Measurements from ENCODE around the gene EIF5. TPM values are rescaled to one million over a fixed set of nuclear protein-coding genes. Genes with fewer than 3 reads are reported as not detected.

The EIF5 gene
- total and polyA plus RNA-seq, 4 donors: 121 to 435 (median 192) TPM

DNA sequence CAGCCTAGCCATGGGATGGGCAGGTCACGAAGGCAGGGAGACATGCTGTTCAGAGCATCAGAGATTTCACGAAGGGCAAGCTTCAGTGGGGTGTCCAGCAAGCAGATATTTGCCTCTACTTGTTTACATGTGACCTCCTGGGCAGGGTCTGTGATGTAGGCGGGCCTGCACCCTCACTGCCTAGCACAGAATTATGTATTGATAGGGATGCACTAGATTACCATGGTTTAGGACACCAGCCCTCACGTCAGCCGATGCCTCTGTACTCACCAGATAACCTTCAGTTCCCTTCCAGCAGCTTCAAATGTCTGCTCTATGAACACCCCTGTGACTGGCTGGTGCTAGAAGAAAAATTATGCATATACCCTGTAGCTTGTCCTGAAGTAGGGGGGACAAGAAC, 5.1 kb upstream of the EIF5 start:
- 92% methylated on average over 5 of the region's 5 CpGs for WGBS
- DNase-seq (ENCODE audit: low spot score): peak; percentile 65

DNA sequence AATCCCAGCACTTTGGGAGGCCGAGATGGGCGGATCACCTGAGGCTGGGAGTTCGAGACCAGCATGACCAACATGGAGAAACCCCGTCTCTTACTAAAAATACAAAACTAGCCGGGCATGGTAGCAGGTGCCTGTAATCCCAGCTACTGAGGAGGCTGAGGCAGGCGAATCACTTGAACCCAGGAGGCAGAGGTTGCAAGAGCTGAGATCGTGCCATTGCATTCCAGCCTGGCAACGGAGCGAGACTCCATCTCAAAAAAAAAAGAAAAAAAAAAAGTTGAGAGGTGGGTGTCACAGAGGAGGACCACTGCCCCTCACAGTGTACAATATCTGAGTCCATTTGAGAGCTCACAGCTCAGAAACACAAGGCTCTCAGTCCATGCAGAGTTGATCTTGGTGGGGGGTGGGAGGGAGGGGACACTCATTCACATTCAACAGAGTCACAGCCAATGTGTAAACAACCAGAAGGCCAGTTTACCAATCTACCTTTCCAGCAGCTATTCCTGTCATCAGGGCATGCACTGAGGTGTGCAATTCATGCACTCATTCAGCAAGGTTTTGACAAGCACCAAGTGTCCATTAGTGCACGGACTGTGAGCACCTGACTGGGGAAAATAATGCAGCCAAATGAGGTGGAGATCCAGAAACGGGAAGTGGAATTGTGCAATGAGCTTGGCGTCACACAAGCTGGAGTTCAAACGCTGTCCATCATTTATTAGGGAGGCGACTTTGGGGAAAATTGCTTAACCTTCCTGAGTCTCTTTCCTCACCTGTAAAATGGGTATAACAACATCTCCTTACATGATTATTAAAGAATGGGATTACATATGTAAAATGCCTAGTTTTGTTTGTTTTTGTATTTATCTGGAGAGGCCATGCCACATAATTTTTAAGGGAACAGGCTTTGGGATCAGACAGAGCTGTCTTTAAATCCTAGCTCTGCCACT, 4.4 kb upstream of the EIF5 start:
- TF ChIP-seq SP1 (IDR thresholded peaks at IDR 0.05): peak; percentile 85
- TF ChIP-seq, protein P1, sequence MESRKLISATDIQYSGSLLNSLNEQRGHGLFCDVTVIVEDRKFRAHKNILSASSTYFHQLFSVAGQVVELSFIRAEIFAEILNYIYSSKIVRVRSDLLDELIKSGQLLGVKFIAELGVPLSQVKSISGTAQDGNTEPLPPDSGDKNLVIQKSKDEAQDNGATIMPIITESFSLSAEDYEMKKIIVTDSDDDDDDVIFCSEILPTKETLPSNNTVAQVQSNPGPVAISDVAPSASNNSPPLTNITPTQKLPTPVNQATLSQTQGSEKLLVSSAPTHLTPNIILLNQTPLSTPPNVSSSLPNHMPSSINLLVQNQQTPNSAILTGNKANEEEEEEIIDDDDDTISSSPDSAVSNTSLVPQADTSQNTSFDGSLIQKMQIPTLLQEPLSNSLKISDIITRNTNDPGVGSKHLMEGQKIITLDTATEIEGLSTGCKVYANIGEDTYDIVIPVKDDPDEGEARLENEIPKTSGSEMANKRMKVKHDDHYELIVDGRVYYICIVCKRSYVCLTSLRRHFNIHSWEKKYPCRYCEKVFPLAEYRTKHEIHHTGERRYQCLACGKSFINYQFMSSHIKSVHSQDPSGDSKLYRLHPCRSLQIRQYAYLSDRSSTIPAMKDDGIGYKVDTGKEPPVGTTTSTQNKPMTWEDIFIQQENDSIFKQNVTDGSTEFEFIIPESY (IDR thresholded peaks at IDR 0.05): peak; percentile 95
- peak; percentile 67 to 73 for TF ChIP-seq HNF4A (conservative IDR thresholded peaks at IDR 0.05)
- peak; percentile 77 for TF ChIP-seq FOXA2 (IDR thresholded peaks at IDR 0.05)
- peak; percentile 94 for TF ChIP-seq YY1 (IDR thresholded peaks at IDR 0.05)
- peak in 1 of 2 donors; percentile 75 for TF ChIP-seq GABPA (IDR thresholded peaks at IDR 0.05 in 1 of 2, conservative IDR thresholded peaks at IDR 0.05 in 1 of 2)
- peak; percentile 45 to 52 for TF ChIP-seq JUND (IDR thresholded peaks at IDR 0.05)
- TF ChIP-seq, protein P2, sequence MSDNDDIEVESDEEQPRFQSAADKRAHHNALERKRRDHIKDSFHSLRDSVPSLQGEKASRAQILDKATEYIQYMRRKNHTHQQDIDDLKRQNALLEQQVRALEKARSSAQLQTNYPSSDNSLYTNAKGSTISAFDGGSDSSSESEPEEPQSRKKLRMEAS (IDR thresholded peaks at IDR 0.05): peak; percentile 95
- TF ChIP-seq EGR1 (IDR thresholded peaks at IDR 0.05; ENCODE audit: low read depth in 2 of 2): peak in 1 of 2 donors; percentile 83
- TF ChIP-seq FOXA1 (IDR thresholded peaks at IDR 0.05): peak; percentile 78
- TF ChIP-seq, protein P3, sequence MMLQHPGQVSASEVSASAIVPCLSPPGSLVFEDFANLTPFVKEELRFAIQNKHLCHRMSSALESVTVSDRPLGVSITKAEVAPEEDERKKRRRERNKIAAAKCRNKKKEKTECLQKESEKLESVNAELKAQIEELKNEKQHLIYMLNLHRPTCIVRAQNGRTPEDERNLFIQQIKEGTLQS (IDR thresholded peaks at IDR 0.05): peak; percentile 67
- TF ChIP-seq, protein P4, sequence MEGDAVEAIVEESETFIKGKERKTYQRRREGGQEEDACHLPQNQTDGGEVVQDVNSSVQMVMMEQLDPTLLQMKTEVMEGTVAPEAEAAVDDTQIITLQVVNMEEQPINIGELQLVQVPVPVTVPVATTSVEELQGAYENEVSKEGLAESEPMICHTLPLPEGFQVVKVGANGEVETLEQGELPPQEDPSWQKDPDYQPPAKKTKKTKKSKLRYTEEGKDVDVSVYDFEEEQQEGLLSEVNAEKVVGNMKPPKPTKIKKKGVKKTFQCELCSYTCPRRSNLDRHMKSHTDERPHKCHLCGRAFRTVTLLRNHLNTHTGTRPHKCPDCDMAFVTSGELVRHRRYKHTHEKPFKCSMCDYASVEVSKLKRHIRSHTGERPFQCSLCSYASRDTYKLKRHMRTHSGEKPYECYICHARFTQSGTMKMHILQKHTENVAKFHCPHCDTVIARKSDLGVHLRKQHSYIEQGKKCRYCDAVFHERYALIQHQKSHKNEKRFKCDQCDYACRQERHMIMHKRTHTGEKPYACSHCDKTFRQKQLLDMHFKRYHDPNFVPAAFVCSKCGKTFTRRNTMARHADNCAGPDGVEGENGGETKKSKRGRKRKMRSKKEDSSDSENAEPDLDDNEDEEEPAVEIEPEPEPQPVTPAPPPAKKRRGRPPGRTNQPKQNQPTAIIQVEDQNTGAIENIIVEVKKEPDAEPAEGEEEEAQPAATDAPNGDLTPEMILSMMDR (IDR thresholded peaks at IDR 0.05; ENCODE audit: low read depth, low read length, missing input control): no peak
- TF ChIP-seq, protein P5, sequence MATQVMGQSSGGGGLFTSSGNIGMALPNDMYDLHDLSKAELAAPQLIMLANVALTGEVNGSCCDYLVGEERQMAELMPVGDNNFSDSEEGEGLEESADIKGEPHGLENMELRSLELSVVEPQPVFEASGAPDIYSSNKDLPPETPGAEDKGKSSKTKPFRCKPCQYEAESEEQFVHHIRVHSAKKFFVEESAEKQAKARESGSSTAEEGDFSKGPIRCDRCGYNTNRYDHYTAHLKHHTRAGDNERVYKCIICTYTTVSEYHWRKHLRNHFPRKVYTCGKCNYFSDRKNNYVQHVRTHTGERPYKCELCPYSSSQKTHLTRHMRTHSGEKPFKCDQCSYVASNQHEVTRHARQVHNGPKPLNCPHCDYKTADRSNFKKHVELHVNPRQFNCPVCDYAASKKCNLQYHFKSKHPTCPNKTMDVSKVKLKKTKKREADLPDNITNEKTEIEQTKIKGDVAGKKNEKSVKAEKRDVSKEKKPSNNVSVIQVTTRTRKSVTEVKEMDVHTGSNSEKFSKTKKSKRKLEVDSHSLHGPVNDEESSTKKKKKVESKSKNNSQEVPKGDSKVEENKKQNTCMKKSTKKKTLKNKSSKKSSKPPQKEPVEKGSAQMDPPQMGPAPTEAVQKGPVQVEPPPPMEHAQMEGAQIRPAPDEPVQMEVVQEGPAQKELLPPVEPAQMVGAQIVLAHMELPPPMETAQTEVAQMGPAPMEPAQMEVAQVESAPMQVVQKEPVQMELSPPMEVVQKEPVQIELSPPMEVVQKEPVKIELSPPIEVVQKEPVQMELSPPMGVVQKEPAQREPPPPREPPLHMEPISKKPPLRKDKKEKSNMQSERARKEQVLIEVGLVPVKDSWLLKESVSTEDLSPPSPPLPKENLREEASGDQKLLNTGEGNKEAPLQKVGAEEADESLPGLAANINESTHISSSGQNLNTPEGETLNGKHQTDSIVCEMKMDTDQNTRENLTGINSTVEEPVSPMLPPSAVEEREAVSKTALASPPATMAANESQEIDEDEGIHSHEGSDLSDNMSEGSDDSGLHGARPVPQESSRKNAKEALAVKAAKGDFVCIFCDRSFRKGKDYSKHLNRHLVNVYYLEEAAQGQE (IDR thresholded peaks at IDR 0.05): peak; percentile 82
- peak; percentile 41 to 53 for TF ChIP-seq RAD21 (IDR thresholded peaks at IDR 0.05)
- TF ChIP-seq RXRA (IDR thresholded peaks at IDR 0.05): peak; percentile 88 to 94
- no peak for TF ChIP-seq TAF1 (conservative IDR thresholded peaks at IDR 0.05)
- TF ChIP-seq HNF4G (IDR thresholded peaks at IDR 0.05): peak; percentile 20
- TF ChIP-seq NR2F2 (IDR thresholded peaks at IDR 0.05): no peak
- Histone ChIP-seq H3K4me3 (ENCODE audit: low read depth in 1 of 3, low read length in 3 of 3) (no peak overlapping the region), H3K4me1 (ENCODE audit: control insufficient read depth in 4 of 4, insufficient read depth in 4 of 4, low read length in 3 of 4) (peaks cover 0 to 13% (median 0%) of the 10 kb centered on the region in 4 donors), H3K9me3 (ENCODE audit: control insufficient read depth in 4 of 4, low read length in 3 of 4) (no peaks in the 10 kb centered on the region), H3K9ac (ENCODE audit: low read depth in 1 of 2, low read length in 2 of 2) (no peak overlapping the region), H3K27ac (ENCODE audit: low read depth in 1 of 2, low read length in 2 of 2) (peak overlapping the region; percentile 71 to 75), H3K27me3 (ENCODE audit: control insufficient read depth in 4 of 4, insufficient read depth in 4 of 4, low read length in 3 of 4) (no peaks in the 10 kb centered on the region), H3K36me3 (ENCODE audit: control insufficient read depth in 4 of 4, insufficient read depth in 3 of 4, low read depth in 1 of 4, low read length in 3 of 4) (no peaks in the 10 kb centered on the region)
- 63% methylated on average over 14 of the region's 14 CpGs for WGBS
- DNase-seq (ENCODE audit: low spot score): no peak

More for the DNA sequence above, 5.1 kb upstream of the EIF5 start:
- no peaks in the 10 kb centered on the region for H3K36me3 ChIP-seq (ENCODE audit: control insufficient read depth in 4 of 4, insufficient read depth in 3 of 4, low read depth in 1 of 4, low read length in 3 of 4)
- TF ChIP-seq FOXA2 (IDR thresholded peaks at IDR 0.05): no peak
- TF ChIP-seq, protein P3 (IDR thresholded peaks at IDR 0.05): no peak
- no peak for TF ChIP-seq HNF4A (conservative IDR thresholded peaks at IDR 0.05)
- TF ChIP-seq FOXA1 (IDR thresholded peaks at IDR 0.05): no peak
- TF ChIP-seq JUND (IDR thresholded peaks at IDR 0.05): no peak
- TF ChIP-seq TAF1 (conservative IDR thresholded peaks at IDR 0.05): no peak
- TF ChIP-seq SP1 (IDR thresholded peaks at IDR 0.05): no peak
- H3K9ac ChIP-seq (ENCODE audit: low read depth in 1 of 2, low read length in 2 of 2): no peak overlapping the region
- no peak overlapping the region for H3K4me3 ChIP-seq (ENCODE audit: low read depth in 1 of 3, low read length in 3 of 3)
- H3K4me1 ChIP-seq (ENCODE audit: control insufficient read depth in 4 of 4, insufficient read depth in 4 of 4, low read length in 3 of 4): peaks cover 0 to 13% (median 0%) of the 10 kb centered on the region in 4 donors
- H3K27ac ChIP-seq (ENCODE audit: low read depth in 1 of 2, low read length in 2 of 2): peak overlapping the region; percentile 55 to 71
- no peaks in the 10 kb centered on the region for H3K27me3 ChIP-seq (ENCODE audit: control insufficient read depth in 4 of 4, insufficient read depth in 4 of 4, low read length in 3 of 4)
- no peaks in the 10 kb centered on the region for H3K9me3 ChIP-seq (ENCODE audit: control insufficient read depth in 4 of 4, low read length in 3 of 4)

Measured in liver (tissue), 9 donors.